HG02981 (cell line): Measurements from ENCODE around the gene RNASE7.
"Not testable (repeated sequence)": the region's sequence is repeated elsewhere in the genome, so short reads cannot be mapped to it uniquely, and the experiment has no call there.

ENCODE experiments used
- ATAC-seq: cut with Tn5 transposase; IDR thresholded peaks from one replicate; pipeline ENCODE4 v1.9.1; 2021; ENCODE audit warnings: mild to moderate bottlenecking, moderate library complexity; ENCODE audit not compliant: unreplicated experiment

Gene RNASE7

DNA sequence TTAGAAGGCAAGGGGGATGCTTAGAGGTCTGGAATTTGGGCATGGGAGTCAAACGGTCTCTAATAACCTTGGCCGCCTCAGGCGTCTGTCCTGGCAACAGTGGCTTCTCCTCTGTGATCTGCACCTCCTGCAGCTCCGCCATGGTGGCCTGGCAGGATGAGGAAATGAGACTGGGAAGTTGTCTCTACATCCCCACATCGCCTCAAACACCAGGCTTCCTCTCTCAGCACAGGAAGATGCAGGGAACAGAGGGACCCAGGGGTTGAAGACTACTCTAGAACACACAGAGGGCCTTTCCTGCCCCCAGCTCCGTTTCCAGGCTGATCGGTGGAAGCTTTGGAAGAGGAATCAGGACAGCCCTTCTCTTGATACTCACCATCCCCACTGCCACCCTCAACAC, 19.0 kb upstream of the RNASE7 start:
- ATAC-seq: no peak

- no peak for ATAC-seq
Measured at GRCh38 chr14:21023817-21024584, 18.2 kb upstream of the RNASE7 start.

- ATAC-seq: no peak
Measured at GRCh38 chr14:21024585-21025370, 17.4 kb upstream of the RNASE7 start, which contains the start of gene NDRG2. NDRG2 (minus strand) TSS chr14:21025061; CDS start chr14:21023315, 1,746 bp downstream.

DNA sequence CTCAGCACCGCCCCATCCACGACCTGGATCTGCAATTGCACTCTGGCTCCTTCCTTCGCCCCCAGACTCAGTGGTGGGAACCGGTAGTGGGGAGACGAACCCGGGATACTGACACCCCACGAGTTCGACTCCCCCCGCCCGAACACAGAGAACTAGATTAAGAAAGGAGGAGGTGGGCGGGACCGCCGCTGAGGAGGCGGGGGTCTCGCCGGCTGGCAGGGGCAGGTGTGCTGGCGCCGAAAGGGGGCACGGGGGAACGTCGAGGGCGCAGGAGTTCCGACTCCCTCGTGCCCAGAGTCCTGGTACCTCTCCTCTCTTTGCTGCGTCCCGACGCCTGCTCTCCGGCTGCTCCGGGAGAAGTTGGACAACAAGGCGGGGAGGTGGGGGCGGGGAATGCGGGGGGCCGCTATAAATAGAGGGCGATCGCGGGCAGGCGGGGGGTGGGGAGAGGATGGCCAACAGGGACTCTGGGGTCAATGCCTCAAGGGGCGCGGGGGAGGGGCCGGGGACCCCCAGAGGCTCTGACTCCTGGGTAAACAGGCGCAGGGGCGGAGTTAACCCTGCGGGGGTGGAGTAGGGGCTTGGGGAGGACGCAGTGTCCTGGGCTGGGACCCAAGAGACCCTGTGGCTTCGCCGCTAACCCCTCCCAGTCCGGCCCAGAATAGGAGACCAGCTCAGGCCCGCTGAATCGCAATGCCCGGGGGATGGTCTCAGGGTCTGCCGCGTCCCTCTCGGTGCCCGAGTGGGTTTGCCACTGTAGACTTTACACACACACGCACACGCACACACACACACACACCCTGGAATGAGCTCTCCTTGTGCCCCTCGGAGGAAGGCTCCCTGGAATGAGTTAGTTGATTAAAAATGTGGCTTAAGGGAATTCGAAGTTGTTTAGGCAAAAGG, 16.5 kb upstream of the RNASE7 start:
- no peak for ATAC-seq

DNA sequence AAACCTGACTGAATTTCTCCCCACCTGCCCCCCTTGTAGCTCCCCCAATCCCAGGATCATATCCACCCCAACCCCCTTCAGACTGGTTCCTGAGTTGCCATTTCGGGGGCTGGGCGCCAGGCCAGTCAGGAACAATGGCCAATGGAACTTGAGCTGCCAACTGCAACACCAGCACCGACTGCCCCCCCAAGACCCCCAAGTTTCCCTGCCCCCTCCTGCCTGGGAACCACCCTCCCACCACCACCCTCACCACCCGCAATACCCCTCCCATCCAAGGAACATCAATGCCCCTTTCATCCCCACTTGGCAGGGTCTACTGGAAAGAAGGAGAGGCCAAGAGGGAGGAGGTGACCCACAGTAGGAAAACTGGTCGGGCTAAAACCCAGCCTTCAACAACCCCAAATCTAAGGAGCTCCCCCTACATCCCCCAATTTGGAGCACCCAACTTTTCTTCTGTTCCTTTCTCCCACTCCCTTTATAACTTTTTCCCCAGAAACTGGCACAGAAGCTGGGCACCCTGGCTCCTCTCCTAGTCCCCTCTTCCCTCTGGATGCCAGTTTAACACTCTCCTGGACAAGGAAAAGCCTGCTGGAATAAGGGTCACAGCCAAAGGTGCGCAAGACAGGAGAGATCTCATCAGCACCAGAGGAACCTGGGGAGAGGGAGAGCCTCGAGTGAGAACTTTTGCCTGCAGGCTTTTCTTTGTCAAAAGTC, 15.7 kb upstream of the RNASE7 start:
- ATAC-seq: no peak

DNA sequence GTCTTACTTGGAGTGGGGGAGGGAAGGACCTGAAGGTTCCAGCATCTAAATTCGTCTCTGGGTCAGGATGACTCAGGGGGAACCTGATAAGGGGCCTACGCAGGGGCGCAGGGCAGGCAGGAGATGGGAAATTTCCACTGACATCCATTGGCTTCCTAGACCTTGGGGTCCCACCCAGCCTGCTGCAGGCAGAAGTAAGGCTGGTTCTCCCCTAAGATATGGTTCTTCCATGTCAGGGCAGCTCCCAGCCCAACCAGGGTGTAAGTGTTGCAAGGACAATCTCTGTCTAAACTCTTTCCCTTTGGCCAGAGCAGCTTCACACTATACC, 15.2 kb upstream of the RNASE7 start:
- ATAC-seq: no peak

- ATAC-seq: no peak
Measured at GRCh38 chr14:21029917-21030316, 12.2 kb upstream of the RNASE7 start, which contains the start of gene TPPP2. TPPP2 (plus strand) TSS chr14:21030217; CDS start chr14:21030582, 365 bp downstream.

DNA sequence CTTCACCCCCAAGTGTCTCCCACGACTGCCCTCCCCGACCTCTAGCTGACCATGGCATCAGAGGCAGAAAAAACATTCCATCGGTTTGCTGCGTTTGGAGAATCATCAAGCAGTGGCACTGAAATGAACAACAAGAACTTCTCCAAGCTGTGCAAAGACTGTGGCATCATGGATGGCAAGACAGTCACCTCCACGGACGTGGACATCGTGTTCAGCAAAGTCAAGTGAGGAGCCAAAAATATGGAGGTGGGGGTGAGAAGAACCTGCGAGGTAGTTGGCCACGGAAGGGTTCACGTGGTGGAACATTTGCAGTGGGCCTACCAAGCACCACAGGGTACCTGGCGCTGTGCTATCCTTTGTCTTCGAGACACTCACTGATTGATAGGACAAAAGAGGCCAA, 11.6 kb upstream of the RNASE7 start:
- no peak for ATAC-seq

DNA sequence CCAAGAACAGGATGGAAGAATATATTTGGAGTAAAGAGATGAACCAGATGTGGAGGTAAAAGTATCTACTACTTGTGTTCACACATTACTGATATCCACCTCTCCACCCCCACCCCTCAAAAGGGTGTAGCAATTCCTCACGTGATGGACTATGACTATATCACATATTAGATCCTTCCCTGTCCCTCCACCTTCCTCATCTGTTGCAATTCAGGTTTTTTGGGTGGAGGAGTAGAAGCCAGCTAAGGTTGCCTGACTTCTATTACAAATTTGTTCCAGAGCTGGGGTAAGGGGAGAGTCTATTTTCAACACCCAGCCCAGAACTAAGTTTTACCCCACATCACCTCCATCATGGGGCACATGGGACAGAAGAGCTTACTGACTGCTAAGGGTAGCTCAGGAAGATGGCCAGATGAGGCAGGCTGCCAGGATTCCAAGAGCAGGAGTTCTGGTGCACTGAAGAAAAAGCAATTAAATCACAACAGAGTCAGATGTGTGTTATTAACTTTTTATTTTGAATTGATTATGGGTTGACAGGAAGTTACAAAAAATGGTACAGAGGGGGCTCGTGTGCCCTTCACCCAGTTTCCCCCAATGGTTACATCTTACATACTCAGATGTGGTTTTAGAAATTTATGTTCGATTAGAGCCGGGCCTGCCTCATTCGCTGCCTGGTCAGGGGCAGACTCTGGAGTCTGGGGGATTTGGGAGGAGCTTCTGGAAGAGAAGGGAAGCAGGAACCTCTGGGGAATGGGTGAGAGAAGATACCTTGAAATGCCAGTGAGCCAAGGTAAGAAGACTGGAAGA, 9.6 kb upstream of the RNASE7 start:
- ATAC-seq: no peak

DNA sequence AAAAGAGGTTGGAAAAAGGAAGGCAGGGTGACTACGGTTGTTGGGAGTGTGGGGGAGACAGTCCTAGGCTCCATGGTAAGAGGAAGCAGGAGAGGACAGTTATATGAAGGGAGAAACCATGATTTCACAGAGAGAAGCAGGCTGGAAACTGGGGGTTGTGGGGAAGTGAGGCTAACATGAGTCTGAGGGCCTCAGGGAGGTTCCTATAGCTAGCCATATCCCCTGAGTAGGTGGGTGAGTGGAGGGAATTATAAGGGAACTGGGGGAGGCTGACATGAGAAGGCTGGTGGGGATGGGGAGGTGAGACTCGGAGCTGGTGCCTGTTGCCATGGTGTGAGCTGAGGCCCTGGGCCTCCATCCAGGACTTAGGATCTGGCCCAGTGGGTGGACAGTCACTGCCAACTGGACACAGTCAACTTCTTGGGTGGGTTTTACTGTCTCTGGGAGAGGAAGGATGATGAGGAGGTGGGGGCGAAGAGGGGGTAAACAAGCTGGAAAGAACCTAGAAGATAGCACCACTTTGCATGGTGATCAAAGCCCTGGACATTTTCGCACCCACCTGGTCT, 8.9 kb upstream of the RNASE7 start:
- no peak for ATAC-seq

DNA sequence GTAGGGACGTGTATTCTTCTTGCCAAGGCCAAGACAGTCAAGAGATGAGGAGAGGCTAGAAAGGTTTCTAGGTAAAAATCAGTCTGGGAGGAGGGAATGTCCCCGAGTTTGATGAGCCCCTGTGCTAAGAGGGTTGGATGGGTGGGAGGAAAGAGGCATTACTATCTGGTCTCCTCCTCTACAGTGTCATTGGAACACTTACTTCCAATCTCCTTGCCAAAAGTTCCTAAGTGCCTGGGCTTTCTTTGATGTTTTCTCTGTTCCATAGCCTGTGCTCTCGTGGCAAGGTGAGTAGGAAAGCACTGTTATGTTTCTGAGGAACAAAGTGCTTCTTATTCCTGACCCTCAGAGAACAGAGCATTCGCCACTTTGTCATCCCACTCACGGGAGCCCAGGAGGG, 7.5 kb upstream of the RNASE7 start, which contains the start of gene RNASE13:
Gene RNASE13, minus strand, starts transcription at position 101 of the 400 bp plus-strand sequence. CDS start 519 bp downstream, outside the sequence.
- ATAC-seq: no peak

GRCh38 chr14:21036751-21037150, 5.4 kb upstream of the RNASE7 start:
- ATAC-seq: no peak

DNA sequence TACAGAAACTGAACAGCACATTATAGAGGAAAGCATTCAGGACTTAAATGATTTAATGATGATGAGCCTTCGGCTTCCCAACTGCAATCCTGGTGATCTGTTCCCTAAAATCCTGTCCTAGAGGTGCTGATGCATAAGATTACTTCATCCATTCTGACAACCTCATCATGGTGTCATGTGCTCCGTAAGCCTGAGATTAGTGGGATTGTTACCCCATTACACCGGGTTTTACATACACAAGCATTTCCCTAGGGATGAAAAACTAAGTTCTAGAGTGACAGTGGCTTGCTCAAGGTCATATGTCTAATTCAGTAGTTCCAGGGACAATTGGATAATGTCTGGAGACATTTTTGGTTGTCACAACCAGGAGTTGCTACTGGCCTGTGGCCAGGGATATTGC, 5.0 kb upstream of the RNASE7 start:
- no peak for ATAC-seq

DNA sequence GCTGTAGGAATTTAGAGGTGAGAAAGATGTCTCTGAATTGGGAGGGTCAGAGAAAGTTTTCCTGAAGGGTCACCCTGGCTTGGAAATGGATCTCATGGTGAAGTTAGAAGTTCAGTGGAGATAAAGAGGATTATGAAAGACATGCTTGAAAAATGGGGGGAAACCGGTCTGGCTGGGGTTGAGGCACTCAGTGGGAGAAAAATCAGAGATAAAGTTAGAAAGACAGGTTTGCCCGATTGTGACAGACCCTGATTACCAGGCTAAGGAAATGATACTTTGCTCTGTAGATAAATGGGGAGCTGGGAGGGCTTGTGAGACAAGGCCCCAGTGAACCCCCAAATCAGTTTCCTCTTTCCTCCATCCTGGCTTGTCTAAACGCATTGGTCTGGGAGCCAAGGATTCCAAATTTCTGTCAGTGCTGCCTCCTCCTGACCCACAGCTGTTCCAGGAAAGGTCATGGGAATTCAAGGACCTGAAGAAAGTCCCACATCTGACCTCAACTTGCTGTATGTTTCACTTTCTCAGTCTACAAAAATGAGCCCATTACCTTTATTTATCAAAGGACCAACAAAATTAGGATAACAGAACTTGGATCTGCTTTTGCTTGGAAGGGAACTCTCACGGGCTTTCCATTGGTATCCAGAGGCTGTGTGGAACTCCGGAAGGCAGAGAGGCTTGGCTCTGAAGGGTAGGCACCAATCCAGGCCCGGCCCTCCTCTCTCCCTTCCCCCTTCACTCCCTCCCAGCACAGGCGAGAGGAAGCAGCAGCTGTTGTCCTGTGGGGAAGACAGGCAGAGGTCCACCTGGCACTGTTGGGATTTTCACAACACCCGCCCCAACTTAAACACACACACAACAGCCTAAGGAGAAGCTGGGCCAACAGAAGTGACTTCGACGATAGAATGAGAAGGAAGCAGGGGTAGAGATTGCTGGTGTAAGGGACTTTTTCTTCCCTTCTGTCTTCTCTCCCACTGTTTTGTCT, 3.4 kb upstream of the RNASE7 start:
- ATAC-seq: no peak

DNA sequence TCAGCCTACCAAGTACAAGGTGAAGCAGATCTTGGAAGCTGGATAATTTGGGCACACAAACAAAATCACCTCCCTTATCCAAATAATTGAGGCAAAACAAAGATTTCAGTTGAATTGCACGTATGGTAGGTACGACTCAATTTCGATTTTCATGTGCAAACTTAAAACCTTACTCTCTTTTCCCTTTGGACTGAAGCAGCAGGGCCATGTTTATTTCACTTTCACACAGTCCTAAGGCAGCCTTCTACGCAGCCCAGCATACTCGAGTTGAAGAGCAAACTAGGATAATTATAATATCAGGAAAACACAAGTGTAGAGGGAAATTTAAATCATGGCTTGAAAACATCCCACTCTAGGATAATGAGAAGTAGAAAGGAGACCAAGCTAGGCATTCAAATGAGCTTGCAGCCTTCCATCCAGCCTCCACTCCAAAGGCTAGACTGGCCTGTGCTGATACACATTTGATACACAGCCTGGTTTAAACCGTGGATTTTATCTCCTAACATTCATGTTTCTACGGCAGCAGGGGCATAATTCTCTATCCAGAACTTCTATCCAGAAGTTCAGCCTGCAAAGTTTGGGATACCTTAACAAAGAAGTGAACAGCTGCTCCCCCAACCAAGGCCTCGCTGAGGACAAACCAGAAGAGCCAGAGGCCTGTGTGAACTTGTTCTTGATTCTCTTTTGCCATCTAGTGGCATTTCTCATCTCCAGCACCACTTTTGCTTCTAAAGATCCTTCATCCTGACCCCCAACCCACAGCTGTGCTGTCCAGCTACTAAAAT, 2.4 kb upstream of the RNASE7 start:
- no peak for ATAC-seq

DNA sequence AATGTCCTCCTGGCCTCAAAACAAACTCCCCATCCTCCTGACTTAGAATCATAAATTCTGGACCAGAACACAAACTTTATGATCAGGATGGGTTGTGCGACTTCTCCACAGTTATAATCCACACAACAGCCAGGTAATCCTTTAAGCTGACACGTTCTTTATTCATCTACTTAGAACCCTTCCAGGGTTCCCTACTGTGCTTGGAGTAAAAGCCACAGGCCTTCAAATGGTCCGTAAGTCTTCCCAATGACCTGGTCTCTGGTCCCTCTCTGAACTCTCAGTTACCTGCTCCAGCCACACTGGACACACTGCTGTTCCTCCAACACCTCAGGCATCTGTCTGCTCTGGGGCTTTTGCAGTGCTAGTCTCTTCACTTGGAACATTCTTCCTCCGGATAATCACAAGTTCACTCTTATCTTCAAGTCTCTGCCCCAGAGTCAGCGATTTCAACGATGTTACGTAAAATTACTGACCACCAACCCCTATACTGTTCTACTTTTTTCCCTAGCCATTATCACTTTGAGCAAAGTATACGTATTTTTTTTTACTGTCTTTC, 1.7 kb upstream of the RNASE7 start:
- ATAC-seq: no peak

DNA sequence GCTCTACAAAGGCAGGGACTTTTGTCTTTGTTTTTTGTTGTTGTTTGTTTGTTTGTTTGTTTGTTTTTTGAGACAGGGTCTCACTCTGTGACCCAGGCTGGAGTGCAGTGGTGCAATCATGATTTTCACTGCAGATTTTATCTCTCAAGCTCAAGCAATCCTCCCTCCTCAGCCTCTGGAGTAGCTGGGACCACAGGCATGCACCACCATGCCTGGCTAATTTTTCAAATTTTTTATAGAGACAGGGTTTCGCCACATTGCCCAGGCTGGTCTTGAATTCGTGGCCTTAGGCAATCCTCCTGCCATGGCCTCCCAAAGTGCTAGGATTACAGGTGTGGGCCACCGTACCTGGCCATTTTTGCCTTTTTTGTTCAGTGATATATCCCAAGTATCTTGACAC, 1.2 kb upstream of the RNASE7 start:
- not testable (repeated sequence) for ATAC-seq
